Measurements from ENCODE around the gene TP73. TPM values are rescaled to one million over a fixed set of nuclear protein-coding genes. Genes with fewer than 3 reads are reported as not detected.

Gene TP73
- total RNA-seq, 1 donor from 2014 or later = 0.41 TPM

DNA sequence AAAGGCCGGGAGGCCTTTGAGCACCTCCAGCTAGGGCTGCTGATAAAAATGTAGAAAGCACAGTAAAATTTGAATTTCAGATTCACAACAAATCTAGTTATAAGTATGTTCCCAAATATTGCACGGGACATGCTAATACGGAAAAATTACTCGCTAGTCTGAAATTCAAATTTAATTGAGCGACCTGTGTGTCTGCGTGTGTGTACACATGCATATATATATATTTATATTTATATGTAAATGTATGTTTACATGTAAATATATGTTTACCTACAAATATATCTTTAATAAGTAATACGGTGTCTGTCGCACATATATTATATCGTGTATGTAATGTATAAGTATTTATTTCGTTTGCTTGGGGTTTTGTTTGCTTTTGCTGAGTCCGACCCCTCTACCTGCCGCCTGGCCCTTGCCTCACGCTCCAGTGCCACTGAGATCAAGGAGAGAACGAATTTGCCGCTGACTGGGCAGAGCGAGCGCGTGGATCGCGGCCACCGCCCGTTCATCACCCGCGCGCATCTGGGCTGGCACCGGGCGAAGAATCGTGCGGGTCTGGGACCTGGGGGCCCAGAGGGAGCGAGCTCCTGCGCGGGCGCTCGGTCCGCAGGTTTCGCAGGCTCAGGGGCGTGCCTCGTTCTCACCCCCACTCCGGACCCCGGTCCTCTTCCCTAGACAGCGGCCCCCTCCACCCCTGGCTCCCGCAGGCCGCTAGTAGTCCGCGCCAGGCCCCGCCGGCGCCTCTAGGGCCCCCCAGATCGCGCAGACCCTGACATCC lies 1.9 kb upstream of the TP73 start:
- DNase-seq (ENCODE audit: low spot score in 2 of 2) = no peak
- FAIRE-seq = no peak

- DNase-seq (ENCODE audit: low spot score in 2 of 2) (no peak), FAIRE-seq (no peak)
Observed at GRCh38 chr1:3651026-3651929, 1.0 kb upstream of the TP73 start.

GRCh38 chr1:3652548-3653285 lies 401 bp downstream of the TP73 start:
- DNase-seq (ENCODE audit: low spot score in 2 of 2) = no peak
- FAIRE-seq = no peak

GRCh38 chr1:3653286-3653618 lies 936 bp downstream of the TP73 start:
- FAIRE-seq (no peak), DNase-seq (ENCODE audit: low spot score in 2 of 2) (no peak)

DNA sequence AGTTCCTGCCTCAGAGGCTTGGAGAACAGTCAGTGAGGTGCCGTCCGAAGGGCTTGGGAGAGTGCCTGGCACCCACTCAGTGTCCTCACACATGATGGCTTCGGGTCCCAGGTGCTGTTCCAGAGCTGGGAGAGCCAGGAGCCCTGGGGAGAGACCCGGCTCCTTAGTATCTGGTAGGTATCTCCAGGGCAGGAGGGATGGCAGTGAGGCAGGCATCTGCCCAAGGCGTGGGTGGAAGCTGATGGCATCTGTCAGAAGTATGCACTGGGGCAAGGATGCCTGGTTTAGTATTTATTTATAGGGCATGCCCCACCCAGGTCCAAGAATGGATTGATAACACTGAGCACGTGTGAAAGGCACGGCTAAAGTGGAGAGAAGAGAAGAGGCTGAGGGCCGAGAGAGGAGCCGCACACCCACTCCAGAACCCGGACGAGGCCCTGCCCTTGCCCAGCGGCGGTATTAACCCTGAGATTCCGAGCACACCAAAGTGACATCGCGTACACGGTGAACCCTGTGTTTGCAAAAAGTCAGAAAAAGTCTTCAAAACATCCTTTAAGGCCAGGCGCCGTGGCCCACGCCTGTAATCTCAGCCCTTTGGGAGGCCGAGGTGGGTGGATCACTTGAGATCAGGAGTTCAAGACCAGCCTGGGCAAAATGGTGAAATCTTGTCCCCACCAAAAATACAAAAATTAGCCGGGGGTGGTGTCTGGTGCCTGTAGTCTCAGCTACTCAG lies 2.4 kb downstream of the TP73 start:
- FAIRE-seq = no peak
- DNase-seq (ENCODE audit: low spot score in 2 of 2) = no peak

- FAIRE-seq (no peak), DNase-seq (ENCODE audit: low spot score in 2 of 2) (no peak)
Observed at GRCh38 chr1:3656450-3657095, 4.3 kb downstream of the TP73 start.

DNA sequence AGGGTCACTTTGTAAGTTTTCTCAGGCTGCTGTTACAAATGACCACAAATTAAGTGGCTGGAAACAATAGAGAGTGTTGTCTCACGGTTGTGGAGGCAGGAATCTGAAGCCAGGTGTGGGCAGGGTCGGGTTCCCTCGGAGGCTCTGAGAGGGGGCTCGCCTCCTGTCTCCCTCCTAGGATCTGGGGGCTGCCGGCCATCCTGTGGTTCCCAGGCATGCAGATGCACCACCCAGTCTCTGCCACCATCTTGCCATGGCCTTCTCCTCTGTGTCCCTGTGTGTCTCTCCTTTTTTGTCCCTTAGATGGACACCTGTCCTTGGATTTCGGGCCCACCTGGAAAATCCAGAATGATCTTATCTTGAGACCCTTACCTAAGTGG lies 4.8 kb downstream of the TP73 start:
- FAIRE-seq = no peak

DNA sequence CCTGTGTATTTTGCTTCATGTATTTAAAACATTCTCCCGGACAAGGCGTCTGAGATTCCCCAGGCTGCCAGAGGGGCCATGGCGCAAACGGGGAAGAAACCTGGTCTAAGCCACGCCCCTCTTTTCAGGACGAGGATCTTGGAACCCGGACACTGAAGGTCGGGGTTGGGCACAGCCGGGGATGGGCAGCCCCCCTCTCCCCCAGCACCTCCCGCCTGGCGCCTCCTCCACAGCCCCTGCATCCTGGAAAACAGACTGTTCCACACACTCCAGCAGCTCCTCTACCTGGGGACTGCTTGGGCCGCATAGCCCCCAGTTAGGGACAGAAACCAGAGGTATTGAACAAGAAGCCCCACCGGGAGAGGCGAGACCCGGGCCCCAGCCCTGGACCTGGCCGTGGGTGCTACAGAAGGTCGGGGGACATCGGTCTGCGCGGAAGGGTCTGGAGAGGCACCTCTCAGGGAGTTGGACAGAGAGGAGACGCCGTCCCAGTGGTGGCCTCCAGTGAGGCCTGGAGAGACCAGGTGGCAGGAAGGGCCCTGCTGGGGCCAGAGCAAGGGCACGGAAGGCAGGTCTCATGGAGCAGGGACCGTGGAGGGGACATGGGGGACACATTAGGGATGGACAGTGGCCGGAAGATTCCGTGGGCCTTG lies 5.4 kb downstream of the TP73 start:
- FAIRE-seq (no peak), DNase-seq (ENCODE audit: low spot score in 2 of 2) (no peak)

More for the DNA sequence above, 4.8 kb downstream of the TP73 start:
- no peak for DNase-seq (ENCODE audit: low spot score in 2 of 2)

DNA sequence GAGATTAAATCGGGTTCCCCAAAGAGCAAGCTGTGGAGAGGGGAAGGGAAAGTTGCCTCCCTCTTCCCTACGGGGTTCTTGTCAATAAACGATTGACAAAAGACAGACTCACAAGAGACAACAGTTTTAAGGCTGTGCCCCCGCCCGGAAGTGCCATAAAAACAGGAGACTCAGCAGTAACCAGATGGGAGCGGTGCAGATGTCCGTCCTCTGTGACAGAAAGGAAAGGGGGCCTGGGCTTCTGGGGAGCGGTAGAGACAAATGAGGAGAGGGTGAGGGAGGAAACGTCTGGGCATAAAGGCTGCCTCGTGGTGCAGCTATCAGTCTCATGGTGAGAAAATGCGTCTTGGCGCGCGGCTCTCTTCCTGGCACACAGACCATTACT lies 5.9 kb downstream of the TP73 start:
- no peak for DNase-seq (ENCODE audit: low spot score in 2 of 2)
- no peak for FAIRE-seq

GRCh38 chr1:3659093-3659492 lies 6.8 kb downstream of the TP73 start:
- DNase-seq (ENCODE audit: low spot score in 2 of 2) (no peak), FAIRE-seq (no peak)

GRCh38 chr1:3660704-3661103 lies 8.4 kb downstream of the TP73 start:
- FAIRE-seq (no peak), DNase-seq (ENCODE audit: low spot score in 2 of 2) (no peak)

DNA sequence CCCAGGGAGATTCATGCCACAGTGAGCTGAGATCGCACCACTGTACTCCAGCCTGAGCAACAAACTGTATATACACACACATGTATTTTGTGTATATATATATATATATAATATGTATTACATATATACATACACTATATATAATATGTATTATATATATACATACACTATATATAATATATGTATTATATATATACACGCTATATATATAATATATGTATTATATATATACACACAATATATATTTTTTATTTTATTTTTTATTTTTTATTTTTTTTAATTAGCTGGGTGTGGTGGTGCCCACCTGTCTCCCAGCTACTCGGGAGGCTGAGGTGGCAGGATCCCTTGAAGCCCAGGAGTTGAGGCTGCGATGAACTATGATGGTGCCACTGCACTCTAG lies 9.3 kb downstream of the TP73 start:
- no peak for DNase-seq (ENCODE audit: low spot score in 2 of 2)
- FAIRE-seq = no peak

- FAIRE-seq (no peak), DNase-seq (ENCODE audit: low spot score in 2 of 2) (no peak)
Observed at GRCh38 chr1:3662080-3662671, 9.9 kb downstream of the TP73 start.

- no peak for FAIRE-seq
- DNase-seq (ENCODE audit: low spot score in 2 of 2) = no peak
Observed at GRCh38 chr1:3663999-3664699, 11.8 kb downstream of the TP73 start.

DNA sequence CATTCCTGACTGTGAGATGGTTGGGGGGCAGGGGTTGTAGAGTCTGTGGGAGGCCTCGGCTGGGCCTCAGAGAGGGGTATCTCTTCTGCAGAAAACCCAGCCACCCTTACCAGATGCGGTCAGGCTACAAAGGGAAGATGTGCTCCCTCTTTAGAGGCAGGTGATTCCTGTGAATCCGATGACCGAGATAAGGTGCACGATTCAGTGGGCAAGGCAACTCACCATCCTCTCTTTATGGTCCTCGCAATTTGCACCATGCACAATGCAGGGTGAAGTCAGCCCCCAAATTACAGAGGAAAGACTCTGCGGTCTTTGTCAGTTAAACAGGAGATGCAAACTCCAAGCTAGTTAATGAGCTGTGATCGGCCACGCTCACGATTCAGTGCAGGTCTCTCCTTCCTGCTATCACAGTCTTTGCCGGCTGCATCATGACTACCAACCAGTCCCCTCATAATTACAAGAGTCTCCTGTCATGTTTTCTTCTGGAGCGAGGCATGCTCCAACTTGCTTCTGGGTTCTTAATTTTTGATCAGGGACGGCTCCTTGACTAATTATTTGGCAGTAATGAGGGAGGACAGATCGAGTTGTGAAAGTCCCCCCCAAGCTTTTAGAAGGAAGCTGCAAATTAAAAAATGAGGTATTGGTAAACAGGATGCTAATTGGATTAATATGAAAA lies 12.5 kb downstream of the TP73 start:
- DNase-seq (ENCODE audit: low spot score in 2 of 2) = no peak
- FAIRE-seq = no peak

- DNase-seq (ENCODE audit: low spot score in 2 of 2) (no peak), FAIRE-seq (no peak)
Observed at GRCh38 chr1:3668148-3668547, 15.8 kb downstream of the TP73 start.

GRCh38 chr1:3668585-3669300 lies 16.4 kb downstream of the TP73 start:
- FAIRE-seq = no peak

More at GRCh38 chr1:3668585-3669300, 16.4 kb downstream of the TP73 start:
- no peak for DNase-seq (ENCODE audit: low spot score in 2 of 2)

Measured in frontal cortex (tissue), 4 donors.